DOHH2 (cell line): ENCODE measurements around the gene RAB39A.
"Not testable (repeated sequence)": the region's sequence is repeated elsewhere in the genome, so short reads cannot be mapped to it uniquely, and the experiment has no call there.

ENCODE experiments used
- H3F3A ChIP-seq: fragments of 200-600 bp; sonication (generic), shearing (Covaris generic); 2 replicates; pipeline ENCODE4 v1.6.0; 2016; ENCODE audit warnings: antibody characterized with exemption, mild to moderate bottlenecking; ENCODE audit not compliant: control insufficient read depth, insufficient read depth
- H3K27ac ChIP-seq: fragments of 200-600 bp; sonication (generic); 2 replicates; pipeline ENCODE4 v1.5.1; 2014; ENCODE audit warnings: low read depth, mild to moderate bottlenecking, low read length, moderate library complexity
- H3K27me3 ChIP-seq: fragments of 200-600 bp; sonication (generic); 2 replicates; pipeline ENCODE4 v1.6.1; 2014; ENCODE audit warnings: mild to moderate bottlenecking, low read length, mixed read lengths; ENCODE audit not compliant: control insufficient read depth
- H3K36me3 ChIP-seq: fragments of 200-600 bp; sonication (generic); 2 replicates; pipeline ENCODE4 v1.6.1; 2014; ENCODE audit warnings: mild to moderate bottlenecking, low read length, moderate library complexity, mixed read lengths; ENCODE audit not compliant: control insufficient read depth
- H3K4me1 ChIP-seq: fragments of 200-600 bp; sonication (generic); 2 replicates; pipeline ENCODE4 v1.6.1; 2014; ENCODE audit warnings: mild to moderate bottlenecking, low read length, mixed read lengths; ENCODE audit not compliant: control insufficient read depth
- H3K4me2 ChIP-seq: fragments of 200-600 bp; sonication (generic); 2 replicates; pipeline ENCODE4 v1.6.0; 2014; ENCODE audit warnings: mild to moderate bottlenecking, low read length, moderate library complexity
- H3K4me3 ChIP-seq: fragments of 200-600 bp; sonication (generic); 2 replicates; pipeline ENCODE4 v1.5.1; 2014; ENCODE audit warnings: mild to moderate bottlenecking, low read length, mixed read lengths
- H3K79me2 ChIP-seq: fragments of 200-600 bp; sonication (generic); 2 replicates; pipeline ENCODE4 v1.6.1; 2014; ENCODE audit warnings: mild to moderate bottlenecking, low read length, mixed read lengths; ENCODE audit not compliant: control insufficient read depth
- H3K9me2 ChIP-seq: fragments of 200-600 bp; sonication (generic); replicated peaks from 2 replicates; pipeline ENCODE4 v1.6.1; 2014; ENCODE audit warnings: mild to moderate bottlenecking, low read length, mixed read lengths; ENCODE audit not compliant: control insufficient read depth
- H3K9me3 ChIP-seq: fragments of 200-600 bp; sonication (generic); 2 replicates; pipeline ENCODE4 v1.6.1; 2014; ENCODE audit warnings: antibody characterized with exemption, low read length, mixed read lengths; ENCODE audit not compliant: control insufficient read depth, insufficient read depth
- H4K20me1 ChIP-seq: fragments of 200-600 bp; sonication (generic); 2 replicates; pipeline ENCODE4 v1.6.0; 2014; ENCODE audit warnings: low read depth, mild to moderate bottlenecking, antibody characterized with exemption, low read length, moderate library complexity; ENCODE audit not compliant: control insufficient read depth, insufficient read depth
- CTCF ChIP-seq: fragments of 200-600 bp; sonication (generic); IDR thresholded peaks from one replicate; pipeline ENCODE4 v1.5.1; 2014; ENCODE audit warnings: antibody characterized with exemption, mild to moderate bottlenecking, low read depth, low read length; ENCODE audit not compliant: poor library complexity, severe bottlenecking
- EZH2phosphoT487 ChIP-seq: fragments of 200-600 bp; sonication (generic); IDR thresholded peaks from 2 replicates; pipeline ENCODE4 v1.6.1; 2017; ENCODE audit warnings: borderline replicate concordance, mild to moderate bottlenecking, antibody characterized with exemption, low read length, moderate library complexity, mixed read lengths

The RAB39A gene

GRCh38 chr11:107947904-107948303 lies 19.7 kb downstream of the RAB39A start:
- H3K36me3 ChIP-seq, result no peaks in the 10 kb centered on the region
- H3K4me1 ChIP-seq, result peaks cover 7% of the 10 kb centered on the region
- no peaks in the 10 kb centered on the region for H3F3A ChIP-seq
- TF ChIP-seq CTCF (no peak), EZH2phosphoT487 (no peak)
- H3K9me2 ChIP-seq, result no peaks in the 10 kb centered on the region
- no peaks in the 10 kb centered on the region for H3K9me3 ChIP-seq
- H3K27ac ChIP-seq, result no peak overlapping the region
- peaks cover under 1% of the 10 kb centered on the region for H3K79me2 ChIP-seq
- no peak overlapping the region for H3K4me2 ChIP-seq
- H3K4me3 ChIP-seq, result no peak overlapping the region
- H4K20me1 ChIP-seq, result no peaks in the 10 kb centered on the region
- no peaks in the 10 kb centered on the region for H3K27me3 ChIP-seq

GRCh38 chr11:107948328-107948727 lies 20.1 kb downstream of the RAB39A start:
- H3K4me1 ChIP-seq, H3K9me3 ChIP-seq, H4K20me1 ChIP-seq, H3K27ac ChIP-seq, H3K27me3 ChIP-seq, H3K79me2 ChIP-seq, H3K36me3 ChIP-seq, H3K9me2 ChIP-seq, H3K4me2 ChIP-seq, H3K4me3 ChIP-seq, H3F3A ChIP-seq: not testable (repeated sequence)

DNA sequence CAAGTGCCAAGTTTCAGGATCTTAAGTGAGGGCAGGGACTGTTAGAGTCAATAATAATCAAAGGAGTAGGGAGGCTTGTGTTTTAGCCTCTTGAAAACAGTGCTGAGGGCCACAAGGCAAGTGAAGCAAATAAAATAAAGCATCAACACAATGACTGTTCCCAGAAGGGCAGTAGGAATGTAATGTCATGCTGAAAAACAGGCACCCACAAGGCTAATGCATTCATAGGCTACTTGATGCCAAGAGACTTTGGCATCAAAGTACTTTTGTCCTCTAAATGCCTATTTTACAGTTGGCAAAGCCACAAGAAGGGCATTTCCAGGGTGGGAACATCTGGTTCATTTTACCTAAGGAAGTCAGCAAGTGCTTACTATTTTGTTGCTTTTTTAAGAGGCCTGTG lies 22.9 kb downstream of the RAB39A start:
- Histone ChIP-seq H3K27me3 (no peaks in the 10 kb centered on the region), H3K4me1 (no peaks in the 10 kb centered on the region), H3K79me2 (no peaks in the 10 kb centered on the region), H3F3A (no peaks in the 10 kb centered on the region), H3K9me3 (no peaks in the 10 kb centered on the region), H3K36me3 (no peaks in the 10 kb centered on the region), H3K27ac (no peak overlapping the region), H3K4me3 (no peak overlapping the region), H4K20me1 (no peaks in the 10 kb centered on the region), H3K4me2 (no peak overlapping the region), H3K9me2 (no peaks in the 10 kb centered on the region)
- TF ChIP-seq CTCF (no peak), EZH2phosphoT487 (no peak)

GRCh38 chr11:107953446-107953845 lies 25.2 kb downstream of the RAB39A start:
- no peak overlapping the region for H3K4me2 ChIP-seq
- no peak overlapping the region for H3K27ac ChIP-seq
- TF ChIP-seq CTCF, result no peak

More at GRCh38 chr11:107953446-107953845, 25.2 kb downstream of the RAB39A start:
- no peaks in the 10 kb centered on the region for H3K4me1 ChIP-seq
- no peaks in the 10 kb centered on the region for H4K20me1 ChIP-seq
- H3K4me3 ChIP-seq, result no peak overlapping the region
- H3K9me2 ChIP-seq, result no peaks in the 10 kb centered on the region
- no peaks in the 10 kb centered on the region for H3K9me3 ChIP-seq
- no peaks in the 10 kb centered on the region for H3F3A ChIP-seq
- no peaks in the 10 kb centered on the region for H3K36me3 ChIP-seq
- H3K79me2 ChIP-seq, result no peaks in the 10 kb centered on the region
- no peaks in the 10 kb centered on the region for H3K27me3 ChIP-seq
